HCT116 (cell line): ENCODE results near the gene SLC2A9. TPM values are rescaled to one million over a fixed set of nuclear protein-coding genes. Genes with fewer than 3 reads are reported as not detected.

Experiments
- ATAC-seq: fragments of 200-7000 bp; cut with Tn5 transposase; 2 replicates; pipeline ENCODE4 v1.9.1; 2020; ENCODE audit warnings: mild to moderate bottlenecking, moderate library complexity
- BruUV-seq: library from RNA; stranded (reverse); fragments of 400-500 nt; replicated peaks from 2 replicates; lab custom pipeline; 2021; lab: Mats Ljungman, UMichigan
- CTCF ChIA-PET: fragments of 300-600 bp; sonication (Branson Sonifier 250); formaldehyde crosslinking; loops from one replicate; lab custom pipeline; 2021; ENCODE audit warnings: antibody characterized with exemption; lab: Charles Lee
- POLR2A ChIA-PET: fragments of 300-600, 350-600 bp; sonication (Branson Sonifier 250); formaldehyde crosslinking; loops from one replicate; lab custom pipeline; 2021; ENCODE audit warnings: antibody characterized with exemption; lab: Charles Lee
- RAD21 ChIA-PET, 2 experiments: fragments of 300-600 bp; sonication (Branson Sonifier 250); formaldehyde crosslinking; loops; one replicate each; lab custom pipeline; 2023; ENCODE audit warnings: low total read pairs in 2 of 2; ENCODE audit not compliant: uncharacterized antibody in 2 of 2, unreplicated experiment in 2 of 2, low non-redundant PET in 1 of 2; lab: Charles Lee
- DNase-seq: peaks from one replicate; pipeline ENCODE4 v3.0.0-alpha.2; 2010; ENCODE audit warnings: low read depth, low spot score
- H2AFZ ChIP-seq: fragments of 200-600 bp; shearing (Covaris generic), sonication (generic); 2 replicates; pipeline ENCODE4 v1.6.1; 2017; ENCODE audit warnings: low read depth, mixed run types, mixed read lengths, antibody characterized with exemption, low read length; ENCODE audit not compliant: poor library complexity, severe bottlenecking
- H3K27ac ChIP-seq: 2 replicates; pipeline ENCODE4 v1.5.1; 2012; ENCODE audit warnings: low read depth, low read length
- H3K27me3 ChIP-seq: fragments of 200-600 bp; sonication (generic); 2 replicates; pipeline ENCODE4 v1.6.1; 2016; ENCODE audit warnings: mixed run types, low read length, mixed read lengths; ENCODE audit not compliant: insufficient read depth
- H3K36me3 ChIP-seq, 2 experiments: fragments of 200-500 bp in 1 of 2; fragments of 200-600 bp in 1 of 2; sonication (Bioruptor generic) in 1 of 2; sonication (generic) in 1 of 2; 2 replicates each; pipeline versions ENCODE4 v1.5.1 to v1.6.1; 2014 to 2016; ENCODE audit warnings: low read length in 2 of 2, inconsistent platforms in 1 of 2, mixed read lengths in 1 of 2, mixed run types in 1 of 2; ENCODE audit not compliant: insufficient read depth in 2 of 2, control insufficient read depth in 1 of 2
- H3K4me1 ChIP-seq, 2 experiments: fragments of 200-600 bp in 1 of 2; sonication (generic) in 1 of 2; 2 replicates each; pipeline versions ENCODE4 v1.5.1 to v1.6.1; 2012 to 2017; ENCODE audit warnings: low read length in 2 of 2, inconsistent platforms in 1 of 2, mild to moderate bottlenecking in 1 of 2, mixed read lengths in 1 of 2, mixed run types in 1 of 2, moderate library complexity in 1 of 2; ENCODE audit not compliant: insufficient read depth in 2 of 2, control insufficient read depth in 1 of 2
- H3K4me2 ChIP-seq: fragments of 200-600 bp; sonication (generic); 2 replicates; pipeline ENCODE4 v1.6.1; 2017; ENCODE audit warnings: mixed run types, low read length, mixed read lengths
- H3K4me3 ChIP-seq, 2 experiments: fragments of 200-600 bp in 1 of 2; sonication (generic) in 1 of 2; replicated peaks in 1 of 2; 2 replicates each; pipeline ENCODE4 v1.5.1; 2011 to 2016; ENCODE audit warnings: low read length in 2 of 2, control low read depth in 1 of 2, low read depth in 1 of 2, mild to moderate bottlenecking in 1 of 2, mixed read lengths in 1 of 2, mixed run types in 1 of 2
- H3K79me2 ChIP-seq: fragments of 200-600 bp; sonication (generic); 2 replicates; pipeline ENCODE4 v1.6.1; 2017; ENCODE audit warnings: mild to moderate bottlenecking, mixed run types, low read length, moderate library complexity, mixed read lengths; ENCODE audit not compliant: insufficient read depth
- H3K9ac ChIP-seq: fragments of 200-600 bp; sonication (generic); 2 replicates; pipeline ENCODE4 v1.6.1; 2016; ENCODE audit warnings: low read length, mixed read lengths
- H3K9me2 ChIP-seq: fragments of 200-600 bp; sonication (generic), shearing (Covaris generic); 2 replicates; pipeline ENCODE4 v1.6.1; 2017; ENCODE audit warnings: mixed run types, mild to moderate bottlenecking, moderate library complexity; ENCODE audit not compliant: insufficient read depth
- H3K9me3 ChIP-seq, 2 experiments: fragments of 200-500 bp in 1 of 2; fragments of 200-600 bp in 1 of 2; sonication (Bioruptor generic) in 1 of 2; sonication (generic) in 1 of 2; 2 replicates each; pipeline ENCODE4 v1.6.1; 2014 to 2017; ENCODE audit warnings: low read length in 2 of 2, mixed read lengths in 2 of 2, inconsistent platforms in 1 of 2, low read depth in 1 of 2, mild to moderate bottlenecking in 1 of 2, mixed run types in 1 of 2, moderate library complexity in 1 of 2; ENCODE audit not compliant: control insufficient read depth in 1 of 2, insufficient read depth in 1 of 2
- H4K20me1 ChIP-seq: fragments of 200-600 bp; sonication (generic), shearing (Covaris generic); 2 replicates; pipeline ENCODE4 v1.6.1; 2017; ENCODE audit warnings: mixed run types, mild to moderate bottlenecking, moderate library complexity; ENCODE audit not compliant: insufficient read depth
- ATF3 ChIP-seq: IDR thresholded peaks from 2 replicates; pipeline ENCODE4 v1.6.1; 2012
- CBX3 ChIP-seq: IDR thresholded peaks from 2 replicates; pipeline ENCODE4 v1.6.1; 2012; ENCODE audit warnings: low read depth
- CTCF ChIP-seq, 3 experiments: fragments of 200-600 bp in 1 of 3; sonication (generic) in 1 of 3; IDR thresholded peaks in 2 of 3; conservative IDR thresholded peaks in 1 of 3; 2 replicates each; pipeline ENCODE4 v1.5.1; 2012 to 2017; ENCODE audit warnings: low read depth in 2 of 3, low read length in 2 of 3, antibody characterized with exemption in 1 of 3, borderline replicate concordance in 1 of 3, control low read depth in 1 of 3, mild to moderate bottlenecking in 1 of 3, mixed read lengths in 1 of 3, mixed run types in 1 of 3, moderate library complexity in 1 of 3; ENCODE audit not compliant: insufficient read depth in 1 of 3
- EGR1 ChIP-seq: IDR thresholded peaks from 2 replicates; pipeline ENCODE4 v1.6.1; 2012; ENCODE audit warnings: low read depth
- EZH2 ChIP-seq: fragments of 200-600 bp; sonication (generic); IDR thresholded peaks from 2 replicates; pipeline ENCODE4 v1.6.1; 2017; ENCODE audit warnings: antibody characterized with exemption, mixed run types
- EZH2phosphoT487 ChIP-seq: fragments of 200-600 bp; IDR thresholded peaks from 2 replicates; pipeline ENCODE4 v1.6.1; 2018; ENCODE audit warnings: antibody characterized with exemption, borderline replicate concordance
- FOSL1 ChIP-seq: IDR thresholded peaks from 2 replicates; pipeline ENCODE4 v1.6.1; 2012; ENCODE audit warnings: low read depth
- JUND ChIP-seq: IDR thresholded peaks from 2 replicates; pipeline ENCODE4 v1.6.1; 2012
- MAX ChIP-seq: IDR thresholded peaks from 2 replicates; pipeline ENCODE4 v1.6.1; 2012
- POLR2AphosphoS5 ChIP-seq: IDR thresholded peaks from 2 replicates; pipeline ENCODE4 v1.6.1; 2011; ENCODE audit warnings: mild to moderate bottlenecking, low read depth, low read length, moderate library complexity
- RAD21 ChIP-seq: IDR thresholded peaks from 2 replicates; pipeline ENCODE4 v1.6.1; 2012; ENCODE audit warnings: low read depth, mild to moderate bottlenecking
- REST ChIP-seq: IDR thresholded peaks from 2 replicates; pipeline ENCODE4 v1.6.1; 2012; ENCODE audit warnings: low read depth
- SIN3A ChIP-seq: IDR thresholded peaks from 2 replicates; pipeline ENCODE4 v1.6.1; 2012; ENCODE audit warnings: low read depth
- SP1 ChIP-seq: IDR thresholded peaks from 2 replicates; pipeline ENCODE4 v1.6.1; 2012; ENCODE audit warnings: low read depth
- SRF ChIP-seq: IDR thresholded peaks from 2 replicates; pipeline ENCODE4 v1.6.1; 2012; ENCODE audit warnings: low read depth
- TCF7L2 ChIP-seq: IDR thresholded peaks from 2 replicates; pipeline ENCODE4 v1.7.0; 2011; ENCODE audit warnings: borderline replicate concordance, inconsistent platforms; ENCODE audit not compliant: insufficient read depth, insufficient read length; ENCODE audit errors: extremely low read depth
- YY1 ChIP-seq: IDR thresholded peaks from 2 replicates; pipeline ENCODE4 v1.6.1; 2011; ENCODE audit warnings: low read length, low read depth, moderate library complexity, mild to moderate bottlenecking; ENCODE audit not compliant: insufficient replicate concordance; ENCODE audit errors: extremely low read depth
- ZBTB33 ChIP-seq: IDR thresholded peaks from 2 replicates; pipeline ENCODE4 v1.6.1; 2011; ENCODE audit warnings: mild to moderate bottlenecking, low read length, moderate library complexity; ENCODE audit not compliant: insufficient replicate concordance; ENCODE audit errors: extremely low read depth
- ZFX ChIP-seq: fragments of 450-650 bp; IDR thresholded peaks from 2 replicates; pipeline ENCODE4 v1.6.1; 2017
- intact Hi-C: fragments of 100-400 bp; cut with micrococcal nuclease; formaldehyde crosslinking; loops from 2 replicates; pipeline ENCODE4 v1.10.0; 2022
- total RNA-seq: library from RNA; stranded (reverse); gene quantifications from one replicate; pipeline ENCODE4 v1.2.1, GENCODE V29; 2021; ENCODE audit not compliant: unreplicated experiment

Gene SLC2A9
- total RNA-seq, 1 experiment from 2014 or later: 2.2 TPM

GRCh38 chr4:9899306-9900055, 121.8 kb downstream of the SLC2A9 start:
- Histone ChIP-seq H3K4me3 (no peak overlapping the region), H2AFZ (no peak overlapping the region), H3K9me3 (no peaks in the 10 kb centered on the region), H3K79me2 (no peaks in the 10 kb centered on the region), H3K4me2 (no peak overlapping the region), H3K9me2 (no peaks in the 10 kb centered on the region), H3K27ac (no peak overlapping the region), H3K9ac (no peak overlapping the region), H3K4me1 (no peaks in the 10 kb centered on the region), H3K27me3 (no peaks in the 10 kb centered on the region), H3K36me3 (no peaks in the 10 kb centered on the region), H4K20me1 (no peaks in the 10 kb centered on the region)
- DNase-seq (no peak), ATAC-seq (no peak)
- POLR2A ChIA-PET: no interaction called here
- intact Hi-C loops: loop anchor here (10.0 kb wide), 1 partner anchor 195 kb away; no protein-coding TSS in a partner anchor
- CTCF ChIA-PET: interaction anchor here (1.0 to 3.0 kb wide), 4 partner anchors 115 to 196 kb away, joined by 3 to 17 read pairs (median 6); no protein-coding TSS in a partner anchor
- no peak for TF ChIP-seq RAD21
- TF ChIP-seq SIN3A: no peak
- TF ChIP-seq EZH2phosphoT487: no peak
- TF ChIP-seq ATF3: no peak
- TF ChIP-seq JUND: no peak
- TF ChIP-seq CTCF (IDR thresholded peaks at IDR 0.05 in 2 of 3, conservative IDR thresholded peaks at IDR 0.05 in 1 of 3; ENCODE audit: borderline replicate concordance in 1 of 3, insufficient read depth in 1 of 3, low read depth in 2 of 3, low read length in 2 of 3): no peak
- no peak for TF ChIP-seq ZBTB33
- TF ChIP-seq YY1: no peak
- TF ChIP-seq ZFX: no peak
- TF ChIP-seq MAX: no peak
- TF ChIP-seq POLR2AphosphoS5: no peak
- TF ChIP-seq REST: no peak
- no peak for TF ChIP-seq SP1
- no peak for TF ChIP-seq FOSL1
- no peak for TF ChIP-seq TCF7L2
- no peak for TF ChIP-seq CBX3
- no peak for TF ChIP-seq SRF
- no peak for TF ChIP-seq EGR1
- no peak for TF ChIP-seq EZH2
- RAD21 ChIA-PET: interaction anchor here in 1 of 2 experiments (0.6 kb wide), 1 partner anchor 19 kb away, joined by 3 read pairs; no protein-coding TSS in a partner anchor
- BruUV-seq: no TSS peak
